HEK293 (cell line): ENCODE data around the gene MXRA5.
"Not testable (repeated sequence)": the region's sequence is repeated elsewhere in the genome, so short reads cannot be mapped to it uniquely, and the experiment has no call there.

Source experiments
- CTCF ChIA-PET: fragments of 350-600 bp; formaldehyde crosslinking; extraction: SDS; loops from one replicate; lab custom pipeline; 2021; ENCODE audit warnings: antibody characterized with exemption; lab: Yijun Ruan, JAX
- POLR2A ChIA-PET: fragments of 300-600 bp; formaldehyde crosslinking; extraction: SDS; loops from one replicate; lab custom pipeline; 2020; ENCODE audit warnings: antibody characterized with exemption, inconsistent platforms; lab: Yijun Ruan, JAX
- H3K27ac ChIP-seq: fragments of 200-500 bp; sonication (Bioruptor generic); 2 replicates; pipeline ENCODE4 v1.5.1; 2014; ENCODE audit warnings: low read depth, low read length, control low read depth, inconsistent platforms; ENCODE audit errors: extremely low read depth
- H3K36me3 ChIP-seq, 2 experiments: fragments of 200-500 bp in 1 of 2; sonication (Bioruptor generic) in 1 of 2; 1 replicate in 1 of 2; 2 replicates in 1 of 2; pipeline ENCODE4 v1.5.1; 2014 to 2017; ENCODE audit warnings: inconsistent platforms in 2 of 2, low read length in 2 of 2; ENCODE audit not compliant: control insufficient read depth in 2 of 2, insufficient read depth in 1 of 2
- H3K4me1 ChIP-seq: fragments of 200-500 bp; sonication (Bioruptor generic); 2 replicates; pipeline ENCODE4 v1.5.1; 2014; ENCODE audit warnings: mild to moderate bottlenecking, low read length, inconsistent platforms; ENCODE audit not compliant: control insufficient read depth, insufficient read depth
- H3K4me3 ChIP-seq: 2 replicates; pipeline ENCODE4 v1.5.1; 2011; ENCODE audit warnings: low read depth, mild to moderate bottlenecking, control low read depth, low read length, moderate library complexity
- H3K9me3 ChIP-seq: fragments of 200-500 bp; sonication (Bioruptor generic); 2 replicates; pipeline ENCODE4 v1.5.1; 2014; ENCODE audit warnings: low read depth, low read length, inconsistent platforms; ENCODE audit not compliant: control insufficient read depth, insufficient read depth
- EGR2 ChIP-seq: fragments of 450-650 bp; formaldehyde crosslinking; IDR thresholded peaks from 2 replicates; pipeline ENCODE4 v1.5.1; 2016; ENCODE audit warnings: low read depth, missing biosample characterization, missing genetic modification characterization
- KLF1 ChIP-seq: fragments of 450-650 bp; formaldehyde crosslinking; IDR thresholded peaks from 2 replicates; pipeline ENCODE4 v1.5.1; 2016; ENCODE audit warnings: missing biosample characterization, missing genetic modification characterization
- ZBTB1 ChIP-seq: fragments of 450-650 bp; formaldehyde crosslinking; IDR thresholded peaks from 2 replicates; pipeline ENCODE4 v1.5.1; 2016; ENCODE audit warnings: missing biosample characterization, missing genetic modification characterization
- ZBTB21 ChIP-seq: fragments of 450-650 bp; formaldehyde crosslinking; IDR thresholded peaks from 2 replicates; pipeline ENCODE4 v1.5.1; 2017; ENCODE audit warnings: missing biosample characterization, missing genetic modification characterization
- ZFP69B ChIP-seq: fragments of 450-650 bp; formaldehyde crosslinking; IDR thresholded peaks from 2 replicates; pipeline ENCODE4 v1.5.1; 2016; ENCODE audit warnings: missing biosample characterization, missing genetic modification characterization
- ZNF292 ChIP-seq: fragments of 450-650 bp; formaldehyde crosslinking; IDR thresholded peaks from 2 replicates; pipeline ENCODE4 v1.5.1; 2016; ENCODE audit warnings: low read depth, missing biosample characterization, missing genetic modification characterization, borderline replicate concordance
- ZNF341 ChIP-seq: fragments of 450-650 bp; formaldehyde crosslinking; IDR thresholded peaks from 2 replicates; pipeline ENCODE4; 2016; ENCODE audit warnings: low read depth, missing biosample characterization, missing genetic modification characterization
- ZNF423 ChIP-seq: fragments of 450-650 bp; formaldehyde crosslinking; IDR thresholded peaks from 2 replicates; pipeline ENCODE4 v1.5.1; 2016; ENCODE audit warnings: missing biosample characterization, missing genetic modification characterization
- ZNF549 ChIP-seq: fragments of 450-650 bp; IDR thresholded peaks from 2 replicates; pipeline ENCODE4 v1.5.1; 2018; ENCODE audit warnings: missing biosample characterization, missing genetic modification characterization, mild to moderate bottlenecking, inconsistent platforms, moderate library complexity
- ZNF707 ChIP-seq: fragments of 450-650 bp; formaldehyde crosslinking; IDR thresholded peaks from 2 replicates; pipeline ENCODE4 v1.5.1; 2016; ENCODE audit warnings: missing biosample characterization, missing genetic modification characterization
- ZNF785 ChIP-seq: fragments of 450-650 bp; formaldehyde crosslinking; IDR thresholded peaks from 2 replicates; pipeline ENCODE4 v1.5.1; 2016; ENCODE audit warnings: missing biosample characterization, missing genetic modification characterization
- ZSCAN23 ChIP-seq: fragments of 450-650 bp; formaldehyde crosslinking; IDR thresholded peaks from 2 replicates; pipeline ENCODE4 v1.5.1; 2016; ENCODE audit warnings: missing biosample characterization, missing genetic modification characterization
- TF ChIP-seq, protein P1 (sequence below): fragments of 450-650 bp; formaldehyde crosslinking; IDR thresholded peaks from 2 replicates; pipeline ENCODE4 v1.5.1; 2016; ENCODE audit warnings: missing biosample characterization, missing genetic modification characterization
- TF ChIP-seq, protein P2 (sequence below): fragments of 450-650 bp; formaldehyde crosslinking; IDR thresholded peaks from 2 replicates; pipeline ENCODE4 v1.5.1; 2016; ENCODE audit warnings: missing biosample characterization, missing genetic modification characterization
- TF ChIP-seq, protein P3 (sequence below): fragments of 450-650 bp; formaldehyde crosslinking; IDR thresholded peaks from 2 replicates; pipeline ENCODE4 v1.5.1; 2017; ENCODE audit warnings: missing biosample characterization, missing genetic modification characterization
- TF ChIP-seq, protein P4 (sequence below): fragments of 450-650 bp; formaldehyde crosslinking; IDR thresholded peaks from 2 replicates; pipeline ENCODE4 v1.5.1; 2017; ENCODE audit warnings: missing biosample characterization, missing genetic modification characterization
- TF ChIP-seq, protein P5 (sequence below): fragments of 450-650 bp; formaldehyde crosslinking; IDR thresholded peaks from 2 replicates; pipeline ENCODE4 v1.5.1; 2017; ENCODE audit warnings: missing biosample characterization, missing genetic modification characterization
- TF ChIP-seq, protein P6 (sequence below): fragments of 450-650 bp; formaldehyde crosslinking; IDR thresholded peaks from 2 replicates; pipeline ENCODE4 v1.5.1; 2016; ENCODE audit warnings: missing biosample characterization, missing genetic modification characterization

The MXRA5 gene

DNA sequence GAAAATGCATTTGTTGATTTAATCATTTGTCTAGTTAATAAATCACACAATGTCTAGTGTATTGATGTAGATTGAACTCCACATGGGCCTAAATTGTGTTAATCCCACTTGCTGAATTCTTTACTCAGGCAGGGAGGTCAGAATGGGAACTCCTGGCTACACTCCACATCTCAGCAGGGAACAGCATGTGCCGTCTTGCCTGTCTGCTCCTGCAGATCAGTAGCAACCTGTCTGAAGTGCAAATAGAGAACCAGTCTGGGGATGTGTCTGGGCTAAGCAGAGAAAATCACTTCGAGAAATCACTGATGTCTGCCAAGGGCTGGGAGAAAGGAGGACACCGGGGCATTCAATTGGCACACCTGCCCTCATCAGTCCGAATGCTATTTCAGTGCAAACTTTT, 16.5 kb upstream of the MXRA5 start:
- no peaks in the 10 kb centered on the region for H3K9me3 ChIP-seq
- TF ChIP-seq, protein P1, sequence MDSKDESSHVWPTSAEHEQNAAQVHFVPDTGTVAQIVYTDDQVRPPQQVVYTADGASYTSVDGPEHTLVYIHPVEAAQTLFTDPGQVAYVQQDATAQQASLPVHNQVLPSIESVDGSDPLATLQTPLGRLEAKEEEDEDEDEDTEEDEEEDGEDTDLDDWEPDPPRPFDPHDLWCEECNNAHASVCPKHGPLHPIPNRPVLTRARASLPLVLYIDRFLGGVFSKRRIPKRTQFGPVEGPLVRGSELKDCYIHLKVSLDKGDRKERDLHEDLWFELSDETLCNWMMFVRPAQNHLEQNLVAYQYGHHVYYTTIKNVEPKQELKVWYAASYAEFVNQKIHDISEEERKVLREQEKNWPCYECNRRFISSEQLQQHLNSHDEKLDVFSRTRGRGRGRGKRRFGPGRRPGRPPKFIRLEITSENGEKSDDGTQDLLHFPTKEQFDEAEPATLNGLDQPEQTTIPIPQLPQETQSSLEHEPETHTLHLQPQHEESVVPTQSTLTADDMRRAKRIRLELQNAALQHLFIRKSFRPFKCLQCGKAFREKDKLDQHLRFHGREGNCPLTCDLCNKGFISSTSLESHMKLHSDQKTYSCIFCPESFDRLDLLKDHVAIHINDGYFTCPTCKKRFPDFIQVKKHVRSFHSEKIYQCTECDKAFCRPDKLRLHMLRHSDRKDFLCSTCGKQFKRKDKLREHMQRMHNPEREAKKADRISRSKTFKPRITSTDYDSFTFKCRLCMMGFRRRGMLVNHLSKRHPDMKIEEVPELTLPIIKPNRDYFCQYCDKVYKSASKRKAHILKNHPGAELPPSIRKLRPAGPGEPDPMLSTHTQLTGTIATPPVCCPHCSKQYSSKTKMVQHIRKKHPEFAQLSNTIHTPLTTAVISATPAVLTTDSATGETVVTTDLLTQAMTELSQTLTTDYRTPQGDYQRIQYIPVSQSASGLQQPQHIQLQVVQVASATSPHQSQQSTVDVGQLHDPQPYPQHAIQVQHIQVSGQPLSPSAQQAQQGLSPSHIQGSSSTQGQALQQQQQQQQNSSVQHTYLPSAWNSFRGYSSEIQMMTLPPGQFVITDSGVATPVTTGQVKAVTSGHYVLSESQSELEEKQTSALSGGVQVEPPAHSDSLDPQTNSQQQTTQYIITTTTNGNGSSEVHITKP (tag by site-specific recombination), result no peak
- TF ChIP-seq, protein P2, sequence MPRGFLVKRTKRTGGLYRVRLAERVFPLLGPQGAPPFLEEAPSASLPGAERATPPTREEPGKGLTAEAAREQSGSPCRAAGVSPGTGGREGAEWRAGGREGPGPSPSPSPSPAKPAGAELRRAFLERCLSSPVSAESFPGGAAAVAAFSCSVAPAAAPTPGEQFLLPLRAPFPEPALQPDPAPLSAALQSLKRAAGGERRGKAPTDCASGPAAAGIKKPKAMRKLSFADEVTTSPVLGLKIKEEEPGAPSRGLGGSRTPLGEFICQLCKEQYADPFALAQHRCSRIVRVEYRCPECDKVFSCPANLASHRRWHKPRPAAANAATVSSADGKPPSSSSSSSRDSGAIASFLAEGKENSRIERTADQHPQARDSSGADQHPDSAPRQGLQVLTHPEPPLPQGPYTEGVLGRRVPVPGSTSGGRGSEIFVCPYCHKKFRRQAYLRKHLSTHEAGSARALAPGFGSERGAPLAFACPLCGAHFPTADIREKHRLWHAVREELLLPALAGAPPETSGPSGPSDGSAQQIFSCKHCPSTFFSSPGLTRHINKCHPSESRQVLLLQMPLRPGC (tag by site-specific recombination), result no peak
- no peak for TF ChIP-seq ZNF292 (tag by site-specific recombination)
- no peak for TF ChIP-seq ZNF707 (tag by site-specific recombination)
- no peak overlapping the region for H3K27ac ChIP-seq
- no peaks in the 10 kb centered on the region for H3K4me1 ChIP-seq
- CTCF ChIA-PET, result no interaction called here
- no peak overlapping the region for H3K4me3 ChIP-seq
- no peaks in the 10 kb centered on the region for H3K36me3 ChIP-seq
- POLR2A ChIA-PET, result no interaction called here

DNA sequence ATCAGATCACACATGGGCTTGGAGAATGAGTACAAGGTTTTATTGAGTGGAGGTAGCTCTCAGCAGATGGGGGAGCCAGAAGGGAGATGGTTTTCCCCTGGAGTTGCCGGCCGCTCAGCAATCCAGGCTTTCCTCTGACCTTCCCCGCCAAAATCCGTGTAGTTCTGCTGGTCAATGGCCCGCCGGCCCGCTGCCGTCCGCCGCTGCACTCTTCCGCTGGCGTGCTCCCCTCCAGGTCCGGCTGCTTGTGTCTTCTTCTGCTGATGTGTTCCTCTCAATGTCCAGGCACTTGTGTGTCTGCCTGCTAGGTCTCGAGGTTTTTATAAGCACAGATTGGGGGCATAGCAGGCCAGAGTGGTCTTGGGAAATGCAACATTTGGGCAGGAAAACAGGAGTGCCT, 14.4 kb upstream of the MXRA5 start:
- TF ChIP-seq ZSCAN23 (tag by site-specific recombination), result no peak
- no peak for TF ChIP-seq ZFP69B
- TF ChIP-seq ZNF423, result no peak
- no peak for TF ChIP-seq ZNF785 (tag by site-specific recombination)
- TF ChIP-seq KLF1, result no peak
- TF ChIP-seq, protein P3, sequence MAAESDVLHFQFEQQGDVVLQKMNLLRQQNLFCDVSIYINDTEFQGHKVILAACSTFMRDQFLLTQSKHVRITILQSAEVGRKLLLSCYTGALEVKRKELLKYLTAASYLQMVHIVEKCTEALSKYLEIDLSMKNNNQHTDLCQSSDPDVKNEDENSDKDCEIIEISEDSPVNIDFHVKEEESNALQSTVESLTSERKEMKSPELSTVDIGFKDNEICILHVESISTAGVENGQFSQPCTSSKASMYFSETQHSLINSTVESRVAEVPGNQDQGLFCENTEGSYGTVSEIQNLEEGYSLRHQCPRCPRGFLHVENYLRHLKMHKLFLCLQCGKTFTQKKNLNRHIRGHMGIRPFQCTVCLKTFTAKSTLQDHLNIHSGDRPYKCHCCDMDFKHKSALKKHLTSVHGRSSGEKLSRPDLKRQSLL (tag by site-specific recombination), result no peak
- Histone ChIP-seq H3K4me1 (no peaks in the 10 kb centered on the region), H3K36me3 (no peaks in the 10 kb centered on the region), H3K27ac (no peak overlapping the region), H3K4me3 (no peak overlapping the region), H3K9me3 (no peaks in the 10 kb centered on the region)
- ChIA-PET CTCF (no interaction called here), POLR2A (no interaction called here)

DNA sequence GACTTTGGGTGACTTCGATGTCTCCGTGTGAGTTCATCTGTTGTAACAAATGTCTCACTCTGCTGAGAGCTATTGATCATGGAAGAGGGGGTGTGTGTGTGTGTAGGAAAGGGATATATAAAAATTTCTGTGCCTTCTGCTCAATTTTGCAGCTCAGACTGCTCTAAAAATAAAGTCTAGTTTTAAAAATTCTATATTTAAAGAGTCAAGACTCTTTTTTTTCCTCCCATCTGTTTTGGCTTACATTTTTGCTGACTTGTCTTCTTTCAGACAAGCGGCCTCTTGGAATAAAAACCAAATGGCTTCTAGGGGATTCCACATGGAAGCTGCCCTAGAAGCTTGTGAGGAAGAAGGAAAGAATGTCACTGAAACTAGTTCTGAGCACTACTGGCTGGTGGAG, 6.3 kb upstream of the MXRA5 start:
- H3K36me3 ChIP-seq, H3K9me3 ChIP-seq, H3K4me1 ChIP-seq, POLR2A ChIA-PET, H3K4me3 ChIP-seq, H3K27ac ChIP-seq, CTCF ChIA-PET: not testable (repeated sequence)

DNA sequence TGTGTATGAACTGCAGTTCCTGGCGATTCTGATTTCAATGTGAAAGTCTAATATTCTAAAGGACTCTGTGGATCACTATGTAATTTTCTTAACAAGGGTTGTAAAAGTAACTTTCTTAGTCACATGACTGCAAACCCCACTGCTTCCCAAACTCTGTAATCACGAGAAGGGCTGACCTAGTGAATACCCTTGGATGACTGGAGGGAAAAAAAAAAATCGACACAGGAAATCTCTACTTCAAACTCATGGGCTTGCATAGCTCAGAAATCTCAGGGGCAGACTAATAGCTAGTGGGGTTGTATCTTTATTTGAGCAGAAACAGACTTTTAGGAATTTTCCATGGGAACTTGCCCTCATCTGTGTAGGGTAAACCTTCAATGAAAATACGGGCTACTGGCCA, 4.8 kb upstream of the MXRA5 start:
- Histone ChIP-seq H3K9me3 (no peaks in the 10 kb centered on the region), H3K4me1 (no peaks in the 10 kb centered on the region), H3K36me3 (no peaks in the 10 kb centered on the region), H3K4me3 (no peak overlapping the region), H3K27ac (no peak overlapping the region)
- ChIA-PET CTCF (no interaction called here), POLR2A (no interaction called here)
- TF ChIP-seq, protein P4, sequence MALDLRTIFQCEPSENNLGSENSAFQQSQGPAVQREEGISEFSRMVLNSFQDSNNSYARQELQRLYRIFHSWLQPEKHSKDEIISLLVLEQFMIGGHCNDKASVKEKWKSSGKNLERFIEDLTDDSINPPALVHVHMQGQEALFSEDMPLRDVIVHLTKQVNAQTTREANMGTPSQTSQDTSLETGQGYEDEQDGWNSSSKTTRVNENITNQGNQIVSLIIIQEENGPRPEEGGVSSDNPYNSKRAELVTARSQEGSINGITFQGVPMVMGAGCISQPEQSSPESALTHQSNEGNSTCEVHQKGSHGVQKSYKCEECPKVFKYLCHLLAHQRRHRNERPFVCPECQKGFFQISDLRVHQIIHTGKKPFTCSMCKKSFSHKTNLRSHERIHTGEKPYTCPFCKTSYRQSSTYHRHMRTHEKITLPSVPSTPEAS, result no peak
- TF ChIP-seq, protein P5, sequence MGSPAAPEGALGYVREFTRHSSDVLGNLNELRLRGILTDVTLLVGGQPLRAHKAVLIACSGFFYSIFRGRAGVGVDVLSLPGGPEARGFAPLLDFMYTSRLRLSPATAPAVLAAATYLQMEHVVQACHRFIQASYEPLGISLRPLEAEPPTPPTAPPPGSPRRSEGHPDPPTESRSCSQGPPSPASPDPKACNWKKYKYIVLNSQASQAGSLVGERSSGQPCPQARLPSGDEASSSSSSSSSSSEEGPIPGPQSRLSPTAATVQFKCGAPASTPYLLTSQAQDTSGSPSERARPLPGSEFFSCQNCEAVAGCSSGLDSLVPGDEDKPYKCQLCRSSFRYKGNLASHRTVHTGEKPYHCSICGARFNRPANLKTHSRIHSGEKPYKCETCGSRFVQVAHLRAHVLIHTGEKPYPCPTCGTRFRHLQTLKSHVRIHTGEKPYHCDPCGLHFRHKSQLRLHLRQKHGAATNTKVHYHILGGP (tag by site-specific recombination), result no peak
- no peak for TF ChIP-seq ZNF341 (tag by site-specific recombination)
- TF ChIP-seq, protein P6, sequence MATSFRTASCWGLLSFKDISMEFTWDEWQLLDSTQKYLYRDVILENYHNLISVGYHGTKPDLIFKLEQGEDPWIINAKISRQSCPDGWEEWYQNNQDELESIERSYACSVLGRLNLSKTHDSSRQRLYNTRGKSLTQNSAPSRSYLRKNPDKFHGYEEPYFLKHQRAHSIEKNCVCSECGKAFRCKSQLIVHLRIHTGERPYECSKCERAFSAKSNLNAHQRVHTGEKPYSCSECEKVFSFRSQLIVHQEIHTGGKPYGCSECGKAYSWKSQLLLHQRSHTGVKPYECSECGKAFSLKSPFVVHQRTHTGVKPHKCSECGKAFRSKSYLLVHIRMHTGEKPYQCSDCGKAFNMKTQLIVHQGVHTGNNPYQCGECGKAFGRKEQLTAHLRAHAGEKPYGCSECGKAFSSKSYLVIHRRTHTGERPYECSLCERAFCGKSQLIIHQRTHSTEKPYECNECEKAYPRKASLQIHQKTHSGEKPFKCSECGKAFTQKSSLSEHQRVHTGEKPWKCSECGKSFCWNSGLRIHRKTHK (tag by site-specific recombination), result no peak
- no peak for TF ChIP-seq EGR2 (tag by site-specific recombination)
- no peak for TF ChIP-seq ZBTB1 (tag by site-specific recombination)
- TF ChIP-seq ZNF549 (tag by site-specific recombination), result no peak
- no peak for TF ChIP-seq ZBTB21 (tag by site-specific recombination)
